ENCODE data around the gene PPP1R9A. TPM values are rescaled to one million over a fixed set of nuclear protein-coding genes. Genes with fewer than 3 reads are reported as not detected.

The PPP1R9A gene
- total RNA-seq, 1 donor from 2014 or later, result 19.9 TPM

- Histone ChIP-seq H3K4me3 (ENCODE audit: low read depth, low read length) (no peak overlapping the region), H3K27me3 (ENCODE audit: control insufficient read depth, insufficient read depth, low read length) (no peaks in the 10 kb centered on the region), H3K36me3 (ENCODE audit: control insufficient read depth, insufficient read depth, low read length) (no peaks in the 10 kb centered on the region)
- no peak for TF ChIP-seq CTCF (IDR thresholded peaks at IDR 0.05; ENCODE audit: insufficient read depth, low read length, poor library complexity, severe bottlenecking)
- DNase-seq (ENCODE audit: low read depth), result no peak
These were observed 42.1 kb downstream of the PPP1R9A start for GRCh38 chr7:94949532-94949931.

- no peak for DNase-seq (ENCODE audit: low read depth)
- no peak for TF ChIP-seq CTCF (IDR thresholded peaks at IDR 0.05; ENCODE audit: insufficient read depth, low read length, poor library complexity, severe bottlenecking)
These were observed 48.4 kb downstream of the PPP1R9A start for GRCh38 chr7:94955807-94956206.

GRCh38 chr7:94957061-94957460 is 49.7 kb downstream of the PPP1R9A start:
- DNase-seq (ENCODE audit: low read depth), result no peak
- no peaks in the 10 kb centered on the region for H3K27me3 ChIP-seq (ENCODE audit: control insufficient read depth, insufficient read depth, low read length)
- TF ChIP-seq CTCF (IDR thresholded peaks at IDR 0.05; ENCODE audit: insufficient read depth, low read length, poor library complexity, severe bottlenecking), result no peak
- H3K36me3 ChIP-seq (ENCODE audit: control insufficient read depth, insufficient read depth, low read length), result no peaks in the 10 kb centered on the region
- H3K4me3 ChIP-seq (ENCODE audit: low read depth, low read length), result no peak overlapping the region

More at GRCh38 chr7:94955807-94956206, 48.4 kb downstream of the PPP1R9A start:
- H3K27me3 ChIP-seq (ENCODE audit: control insufficient read depth, insufficient read depth, low read length), result no peaks in the 10 kb centered on the region
- no peaks in the 10 kb centered on the region for H3K36me3 ChIP-seq (ENCODE audit: control insufficient read depth, insufficient read depth, low read length)
- H3K4me3 ChIP-seq (ENCODE audit: low read depth, low read length), result no peak overlapping the region

- no peak for TF ChIP-seq CTCF (IDR thresholded peaks at IDR 0.05; ENCODE audit: insufficient read depth, low read length, poor library complexity, severe bottlenecking)
- H3K36me3 ChIP-seq (ENCODE audit: control insufficient read depth, insufficient read depth, low read length), result no peaks in the 10 kb centered on the region
- H3K27me3 ChIP-seq (ENCODE audit: control insufficient read depth, insufficient read depth, low read length), result no peaks in the 10 kb centered on the region
- no peak overlapping the region for H3K4me3 ChIP-seq (ENCODE audit: low read depth, low read length)
- no peak for DNase-seq (ENCODE audit: low read depth)
These were observed 55.3 kb downstream of the PPP1R9A start for GRCh38 chr7:94962661-94963060.

GRCh38 chr7:94969434-94970084 is 62.2 kb downstream of the PPP1R9A start:
- no peaks in the 10 kb centered on the region for H3K36me3 ChIP-seq (ENCODE audit: control insufficient read depth, insufficient read depth, low read length)
- H3K4me3 ChIP-seq (ENCODE audit: low read depth, low read length), result no peak overlapping the region
- no peak for DNase-seq (ENCODE audit: low read depth)
- H3K27me3 ChIP-seq (ENCODE audit: control insufficient read depth, insufficient read depth, low read length), result no peaks in the 10 kb centered on the region
- TF ChIP-seq CTCF (IDR thresholded peaks at IDR 0.05; ENCODE audit: insufficient read depth, low read length, poor library complexity, severe bottlenecking), result no peak

GRCh38 chr7:94970085-94970576 is 62.7 kb downstream of the PPP1R9A start:
- H3K4me3 ChIP-seq (ENCODE audit: low read depth, low read length), result no peak overlapping the region
- no peak for TF ChIP-seq CTCF (IDR thresholded peaks at IDR 0.05; ENCODE audit: insufficient read depth, low read length, poor library complexity, severe bottlenecking)
- H3K36me3 ChIP-seq (ENCODE audit: control insufficient read depth, insufficient read depth, low read length), result no peaks in the 10 kb centered on the region
- no peaks in the 10 kb centered on the region for H3K27me3 ChIP-seq (ENCODE audit: control insufficient read depth, insufficient read depth, low read length)
- DNase-seq (ENCODE audit: low read depth), result no peak

Measured in kidney epithelial cell (primary cell).